Measurements from ENCODE around the gene SYT15. TPM values are rescaled to one million over a fixed set of nuclear protein-coding genes. Genes with fewer than 3 reads are reported as not detected.
"Not testable (repeated sequence)": the region's sequence is repeated elsewhere in the genome, so short reads cannot be mapped to it uniquely, and the experiment has no call there.

SYT15 gene
- total RNA-seq, 1 donor from 2014 or later: 50.9 TPM

DNA sequence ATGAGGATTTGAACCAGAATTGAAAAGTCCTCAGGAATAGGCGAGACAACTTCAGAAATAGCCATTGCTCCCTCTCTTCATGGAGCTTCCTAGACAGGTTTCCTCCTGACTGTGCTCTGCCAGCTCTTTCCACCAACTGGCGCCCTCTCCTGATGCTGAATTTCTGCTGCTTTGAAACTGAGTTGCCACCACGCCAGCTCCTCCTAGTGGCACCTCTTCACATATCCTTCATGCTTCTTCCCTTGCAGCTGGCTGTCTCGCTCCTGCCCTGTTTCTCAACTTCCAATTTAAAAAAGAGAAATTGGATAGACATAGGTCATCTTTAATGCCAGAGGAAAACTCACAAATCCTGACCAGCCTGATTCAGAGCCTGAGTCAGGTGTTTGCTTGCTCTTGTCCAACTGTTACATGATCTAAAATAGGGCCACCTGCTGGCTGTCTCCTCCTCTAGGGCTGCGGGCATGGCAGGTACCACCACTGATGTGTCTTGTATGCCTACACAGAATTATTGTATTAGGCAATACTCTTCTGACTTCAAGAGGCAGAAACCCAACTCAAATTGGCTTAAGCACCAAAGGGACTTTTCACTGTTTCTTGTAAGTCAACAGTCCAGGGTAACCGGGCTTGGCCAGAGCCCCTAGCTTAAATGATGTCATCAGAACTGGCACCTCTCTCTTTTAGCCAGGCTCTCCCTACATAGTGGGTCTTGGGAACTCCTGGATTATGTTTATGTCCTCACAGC is 13.2 kb upstream of the SYT15 start:
- DNase-seq (ENCODE audit: low spot score in 2 of 2): peak; percentile 9 to 76
- intact Hi-C loops (cut with DNase I); H3K36me3 ChIP-seq: not testable (repeated sequence)

DNA sequence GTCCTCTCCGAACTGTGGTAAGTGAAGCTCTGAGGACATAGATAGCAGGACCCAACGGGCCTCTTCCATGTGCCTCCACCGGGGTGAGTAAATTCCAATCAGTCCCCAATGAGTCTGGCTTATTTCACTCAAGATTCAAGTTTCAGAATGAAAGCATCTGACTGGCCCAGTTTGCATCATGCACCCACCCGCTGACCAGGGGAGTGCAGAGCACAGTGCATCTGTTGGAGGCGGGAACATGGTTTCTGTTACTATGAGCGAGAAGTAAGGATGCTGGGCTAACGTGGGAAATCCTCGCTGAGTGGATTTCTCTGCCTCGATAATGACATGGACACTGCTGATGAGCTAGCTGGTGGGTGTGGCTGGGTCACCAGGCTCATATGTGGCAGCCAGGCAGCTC is 11.8 kb upstream of the SYT15 start:
- H3K4me1 ChIP-seq; DNase-seq (ENCODE audit: low spot score in 2 of 2); H3K9me3 ChIP-seq; H3K27ac ChIP-seq; intact Hi-C loops (cut with DNase I); H3K4me3 ChIP-seq; H3K36me3 ChIP-seq; H3K27me3 ChIP-seq: not testable (repeated sequence)

More for the DNA sequence above, 13.2 kb upstream of the SYT15 start:
- H3K4me1 ChIP-seq, H3K4me3 ChIP-seq, H3K27ac ChIP-seq, H3K9me3 ChIP-seq, H3K27me3 ChIP-seq: not testable (repeated sequence)
- TF ChIP-seq, protein P1, sequence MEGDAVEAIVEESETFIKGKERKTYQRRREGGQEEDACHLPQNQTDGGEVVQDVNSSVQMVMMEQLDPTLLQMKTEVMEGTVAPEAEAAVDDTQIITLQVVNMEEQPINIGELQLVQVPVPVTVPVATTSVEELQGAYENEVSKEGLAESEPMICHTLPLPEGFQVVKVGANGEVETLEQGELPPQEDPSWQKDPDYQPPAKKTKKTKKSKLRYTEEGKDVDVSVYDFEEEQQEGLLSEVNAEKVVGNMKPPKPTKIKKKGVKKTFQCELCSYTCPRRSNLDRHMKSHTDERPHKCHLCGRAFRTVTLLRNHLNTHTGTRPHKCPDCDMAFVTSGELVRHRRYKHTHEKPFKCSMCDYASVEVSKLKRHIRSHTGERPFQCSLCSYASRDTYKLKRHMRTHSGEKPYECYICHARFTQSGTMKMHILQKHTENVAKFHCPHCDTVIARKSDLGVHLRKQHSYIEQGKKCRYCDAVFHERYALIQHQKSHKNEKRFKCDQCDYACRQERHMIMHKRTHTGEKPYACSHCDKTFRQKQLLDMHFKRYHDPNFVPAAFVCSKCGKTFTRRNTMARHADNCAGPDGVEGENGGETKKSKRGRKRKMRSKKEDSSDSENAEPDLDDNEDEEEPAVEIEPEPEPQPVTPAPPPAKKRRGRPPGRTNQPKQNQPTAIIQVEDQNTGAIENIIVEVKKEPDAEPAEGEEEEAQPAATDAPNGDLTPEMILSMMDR (IDR thresholded peaks at IDR 0.05): peak; percentile 43 to 70 (median 60)

DNA sequence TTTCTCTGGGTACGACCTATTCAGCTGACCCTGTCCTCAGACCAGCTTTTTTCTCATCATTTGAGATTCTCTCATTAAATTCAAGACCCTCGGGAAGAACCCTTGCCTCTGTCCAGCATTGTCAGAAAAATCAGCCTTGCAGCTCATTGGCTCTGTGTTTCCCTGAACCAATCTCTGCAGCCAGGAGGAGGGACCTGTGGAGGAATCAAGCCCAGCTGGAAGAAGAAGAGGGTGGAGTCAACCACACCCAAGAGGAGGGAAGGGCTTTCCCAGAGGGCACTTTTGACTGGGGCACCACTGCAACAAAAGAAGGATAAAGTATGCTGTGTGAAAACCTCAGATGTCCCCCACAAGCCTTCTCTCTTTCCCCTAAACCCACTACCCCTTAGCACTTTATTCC is 8.3 kb upstream of the SYT15 start:
- H3K4me1 ChIP-seq; H3K36me3 ChIP-seq; intact Hi-C loops (cut with DNase I); DNase-seq (ENCODE audit: low spot score in 2 of 2); H3K9me3 ChIP-seq; H3K4me3 ChIP-seq; H3K27me3 ChIP-seq; H3K27ac ChIP-seq: not testable (repeated sequence)

DNA sequence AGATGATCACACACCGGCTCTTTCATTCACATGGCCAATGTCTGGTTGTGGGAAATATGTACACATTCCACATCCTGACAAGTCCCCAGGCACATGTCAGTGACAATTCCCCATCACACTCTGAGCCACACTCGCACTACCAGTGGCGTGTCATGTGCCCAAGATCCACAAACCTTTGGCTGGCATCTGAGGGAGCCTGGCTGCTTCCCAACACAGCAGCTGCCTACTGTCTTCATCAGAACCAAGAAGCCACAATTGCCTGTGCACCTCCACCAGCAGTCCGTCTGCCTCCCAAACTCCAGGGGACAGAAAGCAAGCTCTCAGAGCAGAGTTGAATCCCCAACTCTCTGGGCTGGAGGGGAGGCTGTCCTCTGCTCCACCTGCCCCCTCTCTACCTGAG is 6.2 kb upstream of the SYT15 start:
- H3K4me3 ChIP-seq; H3K4me1 ChIP-seq; H3K27ac ChIP-seq; DNase-seq (ENCODE audit: low spot score in 2 of 2); H3K27me3 ChIP-seq; H3K9me3 ChIP-seq; H3K36me3 ChIP-seq; intact Hi-C loops (cut with DNase I): not testable (repeated sequence)

DNA sequence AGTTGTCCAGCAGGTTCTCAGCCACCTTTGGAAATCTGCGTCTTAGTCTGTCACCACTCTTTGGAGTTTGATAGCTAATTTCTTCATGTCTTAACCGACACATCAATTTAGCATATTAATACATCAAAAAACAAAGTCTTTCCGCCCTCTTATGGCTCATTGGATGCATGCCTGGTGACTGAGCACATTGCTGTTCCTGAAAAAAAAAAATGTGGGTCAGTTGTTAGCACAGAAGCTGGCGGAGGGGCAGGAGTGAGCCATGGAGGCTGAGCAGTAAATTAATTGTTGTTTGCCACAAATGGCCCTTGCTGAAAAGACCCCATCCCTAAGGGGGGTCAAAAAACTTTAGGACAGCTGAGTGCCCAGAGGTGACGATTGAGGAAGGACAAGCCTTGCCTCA is 5.6 kb upstream of the SYT15 start:
- DNase-seq (ENCODE audit: low spot score in 2 of 2); H3K27me3 ChIP-seq; H3K4me3 ChIP-seq; H3K9me3 ChIP-seq; H3K36me3 ChIP-seq; H3K4me1 ChIP-seq; intact Hi-C loops (cut with DNase I); H3K27ac ChIP-seq: not testable (repeated sequence)

DNA sequence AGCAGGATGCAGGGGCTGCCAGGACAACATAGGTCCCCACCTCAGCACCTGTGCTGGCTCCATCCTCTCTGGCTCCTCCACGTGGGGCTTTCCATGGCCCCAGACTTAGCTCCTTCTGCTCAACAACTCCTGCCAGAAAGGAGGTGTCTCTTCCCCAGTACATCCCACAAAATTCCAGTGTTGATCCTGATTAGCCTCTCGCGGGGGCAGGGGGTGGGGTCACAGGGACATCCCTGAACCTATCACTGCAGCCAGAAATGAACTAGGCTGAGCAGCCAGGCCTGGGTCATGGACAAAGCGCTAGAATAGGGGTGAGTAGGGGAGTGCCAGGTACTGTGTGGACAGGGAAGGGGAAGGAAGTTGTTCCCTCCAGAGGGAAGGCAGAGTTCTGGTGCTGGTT is 5.0 kb upstream of the SYT15 start:
- H3K9me3 ChIP-seq; intact Hi-C loops (cut with DNase I); H3K4me3 ChIP-seq; H3K27ac ChIP-seq; H3K36me3 ChIP-seq; H3K4me1 ChIP-seq; DNase-seq (ENCODE audit: low spot score in 2 of 2); H3K27me3 ChIP-seq: not testable (repeated sequence)

DNA sequence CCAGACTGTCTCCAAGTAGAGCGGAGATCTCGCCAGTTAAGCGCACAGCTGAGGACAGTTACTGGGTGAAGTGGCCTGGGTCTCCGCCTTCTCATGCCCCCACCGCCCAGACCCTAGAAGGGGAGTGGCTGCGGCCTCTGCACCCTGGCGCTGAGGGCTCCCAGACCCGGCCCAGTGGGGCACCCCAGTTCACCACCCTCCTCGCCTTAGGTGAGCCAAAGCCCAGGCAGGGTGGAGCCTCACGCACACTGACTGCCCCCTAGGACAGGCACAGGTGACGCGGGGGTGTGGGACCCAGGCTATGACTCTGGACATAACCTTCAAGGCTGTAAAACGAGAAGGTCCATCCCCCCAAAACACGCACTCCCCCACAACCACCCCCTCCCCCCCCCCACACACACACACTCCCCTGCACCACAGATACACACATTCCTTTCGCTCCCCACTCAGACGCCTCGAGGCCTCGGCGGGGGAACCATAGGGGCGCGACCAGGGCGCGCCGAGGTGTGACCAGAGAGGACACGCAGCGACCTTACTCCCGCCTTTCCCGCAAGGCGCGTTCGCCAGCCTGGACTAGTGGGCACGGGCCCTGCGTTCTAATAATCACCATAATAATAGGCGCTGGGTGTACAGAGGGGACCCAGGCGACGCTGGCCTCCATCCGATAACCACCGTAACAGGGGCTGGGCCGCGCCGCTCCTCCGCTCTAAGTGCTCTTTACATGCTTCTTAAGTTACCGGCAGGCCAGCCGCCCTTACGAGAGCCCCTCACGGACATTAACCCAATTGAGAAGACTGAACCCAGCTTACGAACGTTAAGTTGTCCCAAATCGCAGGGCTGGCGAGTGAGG is 1.1 kb upstream of the SYT15 start:
- H3K9me3 ChIP-seq; intact Hi-C loops (cut with DNase I); H3K4me1 ChIP-seq; H3K27me3 ChIP-seq; H3K27ac ChIP-seq; H3K36me3 ChIP-seq; DNase-seq (ENCODE audit: low spot score in 2 of 2): not testable (repeated sequence)
- H3K4me3 ChIP-seq: peak overlapping the region in 1 of 2 donors; percentile 49

DNA sequence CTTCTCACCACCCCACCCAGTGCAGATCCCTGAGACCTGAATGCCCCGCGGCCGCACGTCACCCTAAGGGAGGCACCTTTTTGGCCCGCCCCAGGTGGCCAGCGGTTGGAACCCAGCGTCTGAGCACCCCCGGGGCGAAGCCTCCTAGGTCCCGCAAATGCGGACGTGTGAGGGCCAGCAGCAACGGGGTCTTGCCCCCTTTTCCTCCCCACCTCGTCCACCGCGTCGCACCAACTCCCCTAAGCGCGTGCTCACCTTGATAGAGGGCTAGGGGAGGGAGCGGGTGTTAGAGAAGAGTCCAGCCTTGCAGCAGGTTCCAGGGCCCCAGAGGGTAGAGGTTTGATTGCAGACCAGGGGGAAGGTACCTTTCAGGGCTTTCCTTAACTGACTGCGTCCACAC is 450 bp downstream of the SYT15 start:
- H3K4me3 ChIP-seq; H3K9me3 ChIP-seq; H3K4me1 ChIP-seq; intact Hi-C loops (cut with DNase I); H3K36me3 ChIP-seq; H3K27me3 ChIP-seq; H3K27ac ChIP-seq; DNase-seq (ENCODE audit: low spot score in 2 of 2): not testable (repeated sequence)

DNA sequence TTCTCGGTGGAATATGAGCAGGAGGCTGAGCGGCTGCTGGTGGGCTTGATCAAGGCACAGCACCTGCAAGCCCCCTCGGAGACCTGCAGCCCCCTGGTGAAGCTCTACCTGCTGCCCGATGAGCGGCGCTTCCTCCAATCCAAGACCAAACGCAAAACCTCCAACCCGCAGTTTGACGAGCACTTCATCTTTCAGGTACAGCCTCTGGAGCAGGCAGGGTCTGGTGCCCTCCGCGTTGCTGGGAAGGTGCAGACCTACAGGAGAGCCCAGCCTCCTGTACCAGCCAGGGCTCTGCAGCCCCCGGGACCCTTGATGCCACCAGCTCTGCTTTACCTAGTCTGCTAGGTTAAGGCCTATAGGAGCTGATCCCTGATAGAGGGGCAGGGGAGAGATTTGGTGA is 3.1 kb downstream of the SYT15 start:
- H3K27me3 ChIP-seq; H3K4me3 ChIP-seq; DNase-seq (ENCODE audit: low spot score in 2 of 2); H3K4me1 ChIP-seq; H3K27ac ChIP-seq; H3K9me3 ChIP-seq; intact Hi-C loops (cut with DNase I); H3K36me3 ChIP-seq: not testable (repeated sequence)

DNA sequence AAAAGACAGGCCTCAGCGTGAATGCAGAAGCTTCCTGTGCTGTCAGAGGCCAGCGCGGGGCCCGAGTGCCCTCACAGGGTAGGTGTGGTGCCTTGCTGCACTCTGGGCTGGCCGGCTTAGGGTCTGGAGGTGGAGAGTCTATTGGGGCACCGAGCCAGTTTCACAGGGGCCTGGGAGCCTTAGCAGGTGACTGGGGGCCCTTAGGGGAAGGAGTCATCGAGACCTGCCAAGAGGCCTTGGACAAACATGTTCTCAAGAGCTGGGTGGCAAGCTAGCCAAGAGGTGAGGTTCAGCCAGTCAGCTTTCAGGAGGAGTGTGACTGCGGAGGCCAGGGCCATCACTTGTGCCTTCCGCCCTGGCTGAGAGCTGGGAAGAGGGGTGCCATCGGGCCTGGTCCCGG is 3.6 kb downstream of the SYT15 start:
- DNase-seq (ENCODE audit: low spot score in 2 of 2); H3K36me3 ChIP-seq; H3K4me3 ChIP-seq; H3K27ac ChIP-seq; intact Hi-C loops (cut with DNase I); H3K4me1 ChIP-seq; H3K27me3 ChIP-seq; H3K9me3 ChIP-seq: not testable (repeated sequence)

DNA sequence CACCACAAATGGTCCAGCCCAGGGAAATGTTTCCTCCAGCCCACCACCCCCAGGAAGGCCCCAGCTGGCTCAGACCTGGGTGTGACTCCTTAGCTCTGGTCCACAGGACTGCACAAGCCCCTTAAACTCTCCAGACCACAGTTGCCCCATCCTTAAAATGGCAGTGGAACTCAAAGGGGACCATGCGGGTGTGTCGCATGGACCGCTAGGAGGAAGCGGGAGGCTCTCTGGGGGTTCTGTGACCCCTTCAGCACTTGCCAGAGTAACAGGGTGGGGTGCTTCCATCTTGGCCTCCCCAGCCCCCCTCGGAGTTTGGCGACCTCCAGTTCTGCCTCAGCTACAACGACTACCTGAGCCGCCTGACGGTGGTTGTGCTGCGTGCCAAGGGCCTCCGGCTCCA is 5.3 kb downstream of the SYT15 start:
- H3K9me3 ChIP-seq; intact Hi-C loops (cut with DNase I); DNase-seq (ENCODE audit: low spot score in 2 of 2); H3K27me3 ChIP-seq; H3K36me3 ChIP-seq; H3K4me3 ChIP-seq; H3K27ac ChIP-seq; H3K4me1 ChIP-seq: not testable (repeated sequence)

DNA sequence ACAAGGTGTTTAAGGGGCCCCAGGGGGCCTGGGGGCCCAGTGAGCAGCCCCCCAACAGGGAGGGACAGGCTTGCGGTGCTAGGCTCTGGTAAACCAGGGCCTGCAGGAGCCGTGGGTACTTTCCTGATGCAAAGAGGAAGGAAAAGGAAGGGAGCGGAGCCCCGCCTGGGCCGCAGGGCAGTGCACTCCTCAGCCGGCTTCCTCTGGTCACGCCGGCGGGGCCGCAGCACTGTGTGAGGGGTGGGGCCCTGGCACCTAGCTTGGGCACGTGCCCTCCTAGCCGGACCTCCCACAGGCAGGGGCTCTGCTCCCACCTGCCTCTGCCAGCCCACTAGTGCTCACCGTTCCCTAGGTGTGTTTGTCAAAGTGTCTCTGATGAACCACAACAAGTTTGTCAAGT is 6.3 kb downstream of the SYT15 start:
- H3K4me1 ChIP-seq; DNase-seq (ENCODE audit: low spot score in 2 of 2); intact Hi-C loops (cut with DNase I); H3K27ac ChIP-seq; H3K36me3 ChIP-seq; H3K9me3 ChIP-seq; H3K27me3 ChIP-seq; H3K4me3 ChIP-seq: not testable (repeated sequence)

DNA sequence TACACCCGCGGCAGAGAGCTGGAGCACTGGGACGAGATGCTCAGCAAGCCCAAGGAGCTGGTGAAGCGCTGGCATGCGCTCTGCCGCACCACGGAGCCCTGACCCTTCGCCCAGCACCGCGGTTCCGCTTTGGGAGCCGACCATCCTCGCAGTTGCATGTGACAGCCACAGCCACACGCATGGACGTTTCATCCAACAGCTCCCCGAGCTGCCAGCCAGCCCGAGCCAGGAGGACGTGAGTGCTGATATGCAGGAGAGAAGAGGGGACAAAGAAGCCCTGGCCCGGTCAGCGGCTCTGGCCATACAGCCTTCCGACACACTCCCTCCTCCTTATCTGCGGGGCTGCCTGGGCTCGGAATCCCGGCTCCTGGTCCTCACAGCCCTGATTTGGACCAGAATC is 8.6 kb downstream of the SYT15 start:
- H3K27me3 ChIP-seq; H3K9me3 ChIP-seq; intact Hi-C loops (cut with DNase I); H3K4me3 ChIP-seq; H3K4me1 ChIP-seq; H3K36me3 ChIP-seq; H3K27ac ChIP-seq; DNase-seq (ENCODE audit: low spot score in 2 of 2): not testable (repeated sequence)
